Muscle of leg (tissue), 11 donors: ENCODE measurements around the gene TMEM150C. TPM values are rescaled to one million over a fixed set of nuclear protein-coding genes. Genes with fewer than 3 reads are reported as not detected.

Source experiments
- DNase-seq: peaks from one replicate; pipeline ENCODE4 v3.0.0; 2013
- H3K27ac ChIP-seq: one replicate; pipeline ENCODE4 v1.5.1; 2013; ENCODE audit warnings: mild to moderate bottlenecking, low read length, control low read depth
- H3K27me3 ChIP-seq: one replicate; pipeline ENCODE4 v1.6.1; 2013; ENCODE audit warnings: low read length; ENCODE audit not compliant: control insufficient read depth, insufficient read depth
- H3K36me3 ChIP-seq: one replicate; pipeline ENCODE4 v1.6.1; 2013; ENCODE audit warnings: low read length; ENCODE audit not compliant: control insufficient read depth, insufficient read depth
- H3K4me1 ChIP-seq: one replicate; pipeline ENCODE4 v1.6.1; 2013; ENCODE audit warnings: low read length; ENCODE audit not compliant: control insufficient read depth, insufficient read depth
- H3K4me3 ChIP-seq: one replicate; pipeline ENCODE4 v1.5.1; 2013; ENCODE audit warnings: low read length, control low read depth
- H3K9me3 ChIP-seq: replicated peaks from 2 replicates; pipeline ENCODE4 v1.6.1; 2013; ENCODE audit warnings: low read depth, low read length; ENCODE audit not compliant: control insufficient read depth
- WGBS: methylation state at CpG from one replicate; pipeline ENCODE4 v1.1.5; 2013; ENCODE audit warnings: missing lambda C conversion rate; ENCODE audit not compliant: insufficient coverage; 5-methylcytosine and 5-hydroxymethylcytosine counted together
- polyA plus RNA-seq, 8 donors: library from polyadenylated mRNA; unstranded; fragments of 120-200 nt; gene quantifications; one replicate each; pipeline versions ENCODE4 v1.2.1 to v1.2.3, GENCODE V29; 2013; ENCODE audit warnings: inconsistent platforms in 1 of 8, low replicate concordance in 1 of 8; ENCODE audit not compliant: insufficient read length in 8 of 8, insufficient read depth in 1 of 8
- total RNA-seq: library from RNA; stranded (reverse); fragments of 120-200 nt; gene quantifications from one replicate; pipeline ENCODE4 v1.2.4, GENCODE V29; 2013

Gene TMEM150C
- total and polyA plus RNA-seq, 9 donors: 2.6 to 6.3 (median 3.3) TPM

DNA sequence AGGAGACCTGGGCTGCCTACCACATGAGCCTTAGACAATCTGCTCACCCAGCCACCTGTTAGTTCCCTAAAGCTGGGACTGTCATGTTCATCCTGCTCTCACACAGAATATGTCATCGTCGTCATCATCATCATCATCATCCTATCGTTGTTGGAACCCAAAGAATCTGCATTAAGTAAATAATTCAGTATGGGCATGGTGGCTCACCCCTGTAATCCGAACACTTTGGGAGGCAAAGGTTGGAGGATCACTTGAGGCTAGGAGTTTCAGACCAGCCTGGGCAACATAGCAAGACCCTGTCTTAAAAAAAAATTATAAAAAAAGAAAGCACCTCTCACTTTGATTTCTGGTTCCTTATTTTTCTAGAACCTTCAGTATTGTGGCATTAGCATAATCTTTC, 125.0 kb downstream of the TMEM150C start:
- Histone ChIP-seq H3K9me3 (no peaks in the 10 kb centered on the region), H3K4me1 (peaks cover 1% of the 10 kb centered on the region), H3K4me3 (no peak overlapping the region), H3K27me3 (no peaks in the 10 kb centered on the region), H3K27ac (no peak overlapping the region), H3K36me3 (peaks cover 9% of the 10 kb centered on the region)
- DNase-seq: no peak
- 100% methylated on average over 1 of the region's 4 CpGs for WGBS

DNA sequence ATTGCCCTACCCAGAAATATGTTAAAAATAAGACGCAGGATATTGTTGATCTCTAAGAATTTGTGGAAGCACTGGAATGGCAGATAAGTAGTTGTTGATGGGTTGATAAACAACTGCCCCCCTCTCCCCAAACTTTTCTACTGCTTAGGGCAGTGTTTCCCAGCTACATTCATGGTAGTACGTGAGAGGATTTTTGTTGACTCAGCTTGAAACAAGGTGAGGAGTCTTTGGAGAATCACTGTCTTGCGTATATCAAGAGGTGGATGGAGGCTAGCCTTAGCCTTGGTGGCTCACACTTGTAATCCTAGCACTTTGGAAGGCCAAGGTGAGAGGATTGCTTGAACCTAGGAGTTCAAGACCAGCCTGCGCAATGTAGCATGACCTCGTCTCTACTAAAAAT, 125.7 kb downstream of the TMEM150C start:
- no peaks in the 10 kb centered on the region for H3K9me3 ChIP-seq
- peaks cover 9% of the 10 kb centered on the region for H3K36me3 ChIP-seq
- no peak overlapping the region for H3K4me3 ChIP-seq
- no peaks in the 10 kb centered on the region for H3K27me3 ChIP-seq
- H3K4me1 ChIP-seq: peaks cover 6% of the 10 kb centered on the region
- WGBS: 100% methylated on average over 3 of the region's 5 CpGs
- no peak for DNase-seq
- no peak overlapping the region for H3K27ac ChIP-seq

DNA sequence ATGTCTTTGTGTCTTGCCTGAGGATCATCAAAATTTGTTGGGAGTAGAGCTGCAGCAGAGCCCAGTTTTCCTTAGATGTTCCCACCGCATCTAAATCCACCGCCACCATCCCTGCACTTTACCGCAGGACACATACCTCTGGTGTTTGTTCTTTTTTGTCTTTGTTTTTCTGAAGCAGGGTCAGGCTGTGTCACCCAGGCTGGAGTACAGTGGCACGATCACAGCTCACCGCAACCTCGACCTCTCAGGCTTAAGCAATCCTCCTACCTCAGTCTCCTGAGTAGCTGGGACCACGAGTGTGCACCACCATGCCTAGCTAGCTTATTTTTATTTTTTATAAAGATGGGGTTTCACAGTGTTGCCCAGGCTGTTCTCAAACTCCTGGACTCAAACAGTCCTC, 126.8 kb downstream of the TMEM150C start:
- no peak for DNase-seq

GRCh38 chr4:82433791-82434190, 128.0 kb downstream of the TMEM150C start:
- DNase-seq: no peak
- Histone ChIP-seq H3K27ac (no peak overlapping the region), H3K4me3 (no peak overlapping the region), H3K36me3 (peaks cover 9% of the 10 kb centered on the region), H3K4me1 (peaks cover 8% of the 10 kb centered on the region), H3K9me3 (no peaks in the 10 kb centered on the region), H3K27me3 (no peaks in the 10 kb centered on the region)
- no CpG with 5 or more reads among the region's 2 CpGs for WGBS

More for the DNA sequence above, 126.8 kb downstream of the TMEM150C start:
- H3K4me1 ChIP-seq: peaks cover 8% of the 10 kb centered on the region
- no peaks in the 10 kb centered on the region for H3K9me3 ChIP-seq
- peaks cover 9% of the 10 kb centered on the region for H3K36me3 ChIP-seq
- 93% methylated on average over 2 of the region's 7 CpGs for WGBS
- no peak overlapping the region for H3K4me3 ChIP-seq
- H3K27ac ChIP-seq: no peak overlapping the region
- no peaks in the 10 kb centered on the region for H3K27me3 ChIP-seq

Other genes starting within 250 kb of the TMEM150C start
- gene HNRNPD, start 188.0 kb downstream of the TMEM150C start, total RNA-seq: 53.6 TPM
- 100 to 1,000 TPM; 294 to 407 (median 316) TPM for gene HNRNPD, start 188.0 kb downstream of the TMEM150C start, polyA plus RNA-seq
- 301 TPM for gene HNRNPDL, start 131.5 kb downstream of the TMEM150C start, total RNA-seq
- 100 to 1,000 TPM; 371 to 445 (median 394) TPM for gene HNRNPDL, start 131.5 kb downstream of the TMEM150C start, polyA plus RNA-seq
- gene ENOPH1, start 131.4 kb downstream of the TMEM150C start, total RNA-seq: 27.2 TPM
- gene ENOPH1, start 131.4 kb downstream of the TMEM150C start, polyA plus RNA-seq: 10 to 100 TPM; 28.8 to 41.5 (median 32.7) TPM
- 10.2 TPM for gene SCD5, start 236.8 kb upstream of the TMEM150C start, total RNA-seq
- gene SCD5, start 236.8 kb upstream of the TMEM150C start, polyA plus RNA-seq: 10 to 100 TPM in 5 of 8 donors, 1 to 10 TPM in 3; 7.0 to 16.5 (median 13.1) TPM